Neural progenitor cell (in vitro differentiated cells): ENCODE measurements around the gene DPYD.

Source experiments
- CTCF ChIP-seq: fragments of 200-600 bp; sonication (generic); IDR thresholded peaks from 2 replicates; pipeline ENCODE4 v1.5.1; 2017; ENCODE audit warnings: antibody characterized with exemption, mild to moderate bottlenecking
- EZH2 ChIP-seq: fragments of 200-600 bp; sonication (generic); IDR thresholded peaks from 2 replicates; pipeline ENCODE4 v1.6.1; 2017; ENCODE audit warnings: antibody characterized with exemption, mild to moderate bottlenecking, moderate library complexity
- EZH2phosphoT487 ChIP-seq: fragments of 200-600 bp; sonication (generic); IDR thresholded peaks from 2 replicates; pipeline ENCODE4 v1.6.1; 2017; ENCODE audit warnings: antibody characterized with exemption

- no peak for TF ChIP-seq CTCF
- no peak for TF ChIP-seq EZH2
- no peak for TF ChIP-seq EZH2phosphoT487
Observed at GRCh38 chr1:97095764-97096163, 825.1 kb downstream of the DPYD start.
